KMS-11 (cell line): ENCODE measurements around the gene NPLOC4.

ENCODE experiments used
- H2AFZ ChIP-seq: fragments of 200-600 bp; sonication (generic); 2 replicates; pipeline ENCODE4 v1.6.1; 2016; ENCODE audit warnings: antibody characterized with exemption, mixed run types, low read depth
- H3K27ac ChIP-seq: fragments of 200-600 bp; sonication (generic); 2 replicates; pipeline ENCODE4 v1.6.1; 2016; ENCODE audit warnings: mild to moderate bottlenecking, mixed run types
- H3K27me3 ChIP-seq: fragments of 200-600 bp; sonication (generic); 2 replicates; pipeline ENCODE4 v1.6.1; 2017; ENCODE audit warnings: mild to moderate bottlenecking, low read depth, mixed run types, moderate library complexity; ENCODE audit not compliant: insufficient read depth
- H3K36me3 ChIP-seq: fragments of 200-600 bp; sonication (generic); 2 replicates; pipeline ENCODE4 v1.6.1; 2017; ENCODE audit warnings: mild to moderate bottlenecking, mixed run types; ENCODE audit not compliant: insufficient read depth
- H3K4me1 ChIP-seq: fragments of 200-600 bp; sonication (generic); 2 replicates; pipeline ENCODE4 v1.6.1; 2016; ENCODE audit warnings: mild to moderate bottlenecking, low read depth, mixed run types; ENCODE audit not compliant: poor library complexity, severe bottlenecking
- H3K4me2 ChIP-seq: fragments of 200-600 bp; sonication (generic); 2 replicates; pipeline ENCODE4 v1.7.0; 2016; ENCODE audit warnings: mild to moderate bottlenecking, mixed run types
- H3K4me3 ChIP-seq: fragments of 200-600 bp; sonication (generic); IDR thresholded peaks from 2 replicates; pipeline ENCODE4 v1.6.1; 2017; ENCODE audit warnings: low read depth, low read length, mixed read lengths; ENCODE audit not compliant: insufficient read depth
- H3K79me2 ChIP-seq: fragments of 200-600 bp; sonication (generic); 2 replicates; pipeline ENCODE4 v1.6.1; 2016; ENCODE audit warnings: low read depth, mixed run types; ENCODE audit not compliant: insufficient read depth
- H3K9ac ChIP-seq: fragments of 200-600 bp; sonication (generic); 2 replicates; pipeline ENCODE4 v1.6.1; 2016; ENCODE audit warnings: mild to moderate bottlenecking, mixed run types
- H4K20me1 ChIP-seq: fragments of 200-600 bp; sonication (generic); 2 replicates; pipeline ENCODE4 v1.6.1; 2016; ENCODE audit warnings: mild to moderate bottlenecking, mixed run types; ENCODE audit not compliant: insufficient read depth
- CTCF ChIP-seq: fragments of 200-600 bp; sonication (generic); conservative IDR thresholded peaks from 2 replicates; pipeline ENCODE4 v1.6.1; 2017; ENCODE audit warnings: low read depth, mild to moderate bottlenecking, antibody characterized with exemption, low read length, moderate library complexity, mixed read lengths

The NPLOC4 gene

GRCh38 chr17:81561494-81561885 lies 75.4 kb downstream of the NPLOC4 start:
- H3K36me3 ChIP-seq = peaks cover 11% of the 10 kb centered on the region; the same call in 1 of the 2 replicates
- no peak overlapping the region for H2AFZ ChIP-seq
- peaks cover 48% of the 10 kb centered on the region for H3K4me1 ChIP-seq
- no peak overlapping the region for H3K4me3 ChIP-seq
- H3K27me3 ChIP-seq = no peaks in the 10 kb centered on the region
- no peak for TF ChIP-seq CTCF
- no peaks in the 10 kb centered on the region; the same call in 1 of the 2 replicates for H3K79me2 ChIP-seq
- no peak overlapping the region for H3K9ac ChIP-seq
- H4K20me1 ChIP-seq = no peaks in the 10 kb centered on the region
- H3K27ac ChIP-seq = no peak overlapping the region
- no peak overlapping the region for H3K4me2 ChIP-seq

- Histone ChIP-seq H3K9ac (no peak overlapping the region), H2AFZ (no peak overlapping the region), H3K4me1 (peaks cover 44% of the 10 kb centered on the region), H3K27ac (no peak overlapping the region), H4K20me1 (no peaks in the 10 kb centered on the region), H3K27me3 (no peaks in the 10 kb centered on the region), H3K79me2 (no peaks in the 10 kb centered on the region), H3K36me3 (peaks cover 11% of the 10 kb centered on the region; the same call in 1 of the 2 replicates), H3K4me2 (no peak overlapping the region), H3K4me3 (no peak overlapping the region)
- no peak for TF ChIP-seq CTCF
Observed at GRCh38 chr17:81558941-81559806, 77.7 kb downstream of the NPLOC4 start.

DNA sequence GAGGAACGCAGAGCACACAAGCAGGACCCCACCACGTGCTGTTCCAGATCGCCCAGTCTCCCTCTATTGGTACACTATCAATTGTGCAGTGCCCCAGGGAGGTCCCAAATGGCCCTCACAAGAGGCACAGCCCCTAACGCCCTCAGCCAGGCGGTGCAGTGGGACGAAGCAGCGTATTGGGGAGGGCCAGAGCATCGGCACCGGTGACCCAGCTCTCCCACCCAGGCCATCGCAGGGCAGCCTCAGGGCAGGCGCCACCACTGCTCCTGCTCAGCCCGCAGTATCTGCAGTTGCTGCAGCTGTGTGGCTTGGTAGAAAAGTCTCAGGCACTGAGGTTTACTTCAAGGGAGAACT lies 78.8 kb downstream of the NPLOC4 start:
- Histone ChIP-seq H3K9ac (no peak overlapping the region), H3K36me3 (peaks cover 11% of the 10 kb centered on the region; the same call in 1 of the 2 replicates), H3K4me2 (no peak overlapping the region), H3K27me3 (no peaks in the 10 kb centered on the region), H3K27ac (no peak overlapping the region), H3K79me2 (no peaks in the 10 kb centered on the region), H4K20me1 (no peaks in the 10 kb centered on the region), H3K4me1 (peaks cover 43% of the 10 kb centered on the region), H2AFZ (no peak overlapping the region), H3K4me3 (no peak overlapping the region)
- no peak for TF ChIP-seq CTCF

- Histone ChIP-seq H3K4me1 (peaks cover 37% of the 10 kb centered on the region), H3K79me2 (no peaks in the 10 kb centered on the region), H3K9ac (no peak overlapping the region), H3K27me3 (no peaks in the 10 kb centered on the region), H3K27ac (no peak overlapping the region), H3K4me3 (no peak overlapping the region), H2AFZ (no peak overlapping the region), H4K20me1 (no peaks in the 10 kb centered on the region), H3K36me3 (peaks cover 11% of the 10 kb centered on the region; the same call in 1 of the 2 replicates), H3K4me2 (no peak overlapping the region)
- no peak for TF ChIP-seq CTCF
Observed at GRCh38 chr17:81557276-81558114, 79.4 kb downstream of the NPLOC4 start.
